Calu3 (cell line): ENCODE data around the gene FAM78B. TPM values are rescaled to one million over a fixed set of nuclear protein-coding genes. Genes with fewer than 3 reads are reported as not detected.
A peak's percentile ranks its signal among the peaks of the same experiment; 100 is the strongest.

Experiments used
- BruUV-seq: library from RNA; stranded (reverse); fragments of 400-500 nt; replicated peaks from 2 replicates; lab custom pipeline; 2021; lab: Mats Ljungman, UMichigan
- CTCF ChIA-PET: fragments of 300-600 bp; sonication (Branson Sonifier 250); formaldehyde crosslinking; loops from one replicate; lab custom pipeline; 2022; ENCODE audit warnings: antibody characterized with exemption; lab: Charles Lee
- DNase-seq: peaks from one replicate; pipeline ENCODE4 v3.0.0; 2022
- H3K27ac Mint-ChIP-seq: one replicate; pipeline ENCODE4 v1.8.0; 2022; ENCODE audit warnings: mixed read lengths; ENCODE audit not compliant: unreplicated experiment
- H3K27me3 Mint-ChIP-seq: one replicate; pipeline ENCODE4 v1.8.0; 2022; ENCODE audit warnings: mixed read lengths; ENCODE audit not compliant: unreplicated experiment
- H3K36me3 Mint-ChIP-seq: one replicate; pipeline ENCODE4 v1.8.0; 2022; ENCODE audit warnings: mild to moderate bottlenecking, moderate library complexity, mixed read lengths; ENCODE audit not compliant: insufficient read depth, unreplicated experiment
- H3K4me1 Mint-ChIP-seq: one replicate; pipeline ENCODE4 v1.8.0; 2022; ENCODE audit warnings: mild to moderate bottlenecking, low read depth, mixed read lengths; ENCODE audit not compliant: unreplicated experiment
- H3K4me3 Mint-ChIP-seq: one replicate; pipeline ENCODE4 v1.8.0; 2022; ENCODE audit warnings: mild to moderate bottlenecking, low read depth, moderate library complexity, mixed read lengths; ENCODE audit not compliant: unreplicated experiment
- H3K9me3 Mint-ChIP-seq: one replicate; pipeline ENCODE4 v1.8.0; 2022; ENCODE audit warnings: low read depth, mixed read lengths; ENCODE audit not compliant: unreplicated experiment
- intact Hi-C: fragments of 100-400 bp; cut with micrococcal nuclease; formaldehyde crosslinking; loops from one replicate; pipeline ENCODE4 v1.10.0; 2022; ENCODE audit not compliant: unreplicated experiment
- total RNA-seq: library from RNA; stranded (reverse); gene quantifications from 2 replicates; pipeline ENCODE4 v1.2.3, GENCODE V29; 2022
- TF ChIP-seq, protein P1 (sequence below): fragments of 200-600 bp; IDR thresholded peaks from one replicate; pipeline ENCODE4 v1.8.0; 2022; ENCODE audit warnings: antibody characterized with exemption; ENCODE audit not compliant: unreplicated experiment

FAM78B gene
- total RNA-seq, 1 experiment from 2014 or later, result 4.9 TPM

DNA sequence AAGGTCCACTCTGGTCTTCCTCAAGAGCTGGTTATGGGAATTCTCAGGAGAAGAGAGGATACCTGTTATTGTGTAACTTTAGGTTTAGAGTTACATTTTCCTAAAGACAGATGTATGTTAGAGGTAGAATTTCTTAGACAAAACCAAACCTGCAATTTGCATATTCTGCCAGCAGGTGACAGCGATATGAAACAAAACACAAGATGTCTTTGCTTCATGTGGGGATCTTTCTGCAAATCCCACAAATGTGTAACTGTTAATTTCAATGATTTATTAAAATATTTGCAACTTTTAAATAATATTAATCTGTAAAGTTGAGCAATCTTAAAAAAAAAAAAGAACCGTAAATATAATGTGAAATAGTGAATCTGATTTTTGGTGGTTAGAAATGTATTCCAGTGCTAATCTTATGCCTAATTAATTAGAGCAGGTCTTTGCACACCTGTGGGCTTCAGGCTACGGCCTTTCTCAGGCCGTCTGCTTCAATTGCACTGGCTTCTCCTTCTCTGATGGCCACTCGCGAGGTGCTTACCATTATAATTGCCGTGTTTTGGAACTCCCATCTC lies 33.4 kb downstream of the FAM78B start:
- Mint-ChIP-seq H3K4me1 (no peaks in the 10 kb centered on the region), H3K27ac (no peak overlapping the region), H3K9me3 (no peaks in the 10 kb centered on the region), H3K27me3 (no peaks in the 10 kb centered on the region), H3K4me3 (no peak overlapping the region), H3K36me3 (no peaks in the 10 kb centered on the region)
- intact Hi-C loops, result loop anchor here (1.0 kb wide), 2 partner anchors 300 to 345 kb away; no protein-coding TSS in a partner anchor
- no TSS peak for BruUV-seq
- CTCF ChIA-PET, result no interaction called here
- TF ChIP-seq, protein P1, sequence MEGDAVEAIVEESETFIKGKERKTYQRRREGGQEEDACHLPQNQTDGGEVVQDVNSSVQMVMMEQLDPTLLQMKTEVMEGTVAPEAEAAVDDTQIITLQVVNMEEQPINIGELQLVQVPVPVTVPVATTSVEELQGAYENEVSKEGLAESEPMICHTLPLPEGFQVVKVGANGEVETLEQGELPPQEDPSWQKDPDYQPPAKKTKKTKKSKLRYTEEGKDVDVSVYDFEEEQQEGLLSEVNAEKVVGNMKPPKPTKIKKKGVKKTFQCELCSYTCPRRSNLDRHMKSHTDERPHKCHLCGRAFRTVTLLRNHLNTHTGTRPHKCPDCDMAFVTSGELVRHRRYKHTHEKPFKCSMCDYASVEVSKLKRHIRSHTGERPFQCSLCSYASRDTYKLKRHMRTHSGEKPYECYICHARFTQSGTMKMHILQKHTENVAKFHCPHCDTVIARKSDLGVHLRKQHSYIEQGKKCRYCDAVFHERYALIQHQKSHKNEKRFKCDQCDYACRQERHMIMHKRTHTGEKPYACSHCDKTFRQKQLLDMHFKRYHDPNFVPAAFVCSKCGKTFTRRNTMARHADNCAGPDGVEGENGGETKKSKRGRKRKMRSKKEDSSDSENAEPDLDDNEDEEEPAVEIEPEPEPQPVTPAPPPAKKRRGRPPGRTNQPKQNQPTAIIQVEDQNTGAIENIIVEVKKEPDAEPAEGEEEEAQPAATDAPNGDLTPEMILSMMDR, result peak; percentile 54
- DNase-seq, result peak; percentile 12

DNA sequence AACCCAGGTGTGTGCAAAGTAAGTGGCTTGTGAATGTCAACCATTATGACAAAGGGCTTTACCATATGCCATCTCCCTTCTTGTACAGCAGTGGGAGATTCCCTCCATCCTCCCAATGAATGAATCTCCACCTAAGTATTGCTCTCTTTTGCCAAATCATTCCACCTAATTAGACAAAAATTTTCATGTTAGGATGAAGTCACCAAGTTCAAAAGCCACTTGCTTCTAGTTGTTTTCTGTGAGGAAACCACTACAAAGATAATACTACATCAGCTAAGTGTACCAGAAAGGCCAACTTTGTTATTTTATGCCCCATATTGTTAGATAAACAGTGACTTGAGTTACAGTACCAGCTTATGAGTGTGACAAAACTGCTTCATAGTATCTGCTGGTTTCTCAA lies 34.3 kb downstream of the FAM78B start:
- CTCF ChIA-PET, result interaction anchor here (0.6 kb wide), 1 partner anchor 41 kb away, joined by 4 read pairs; no protein-coding TSS in a partner anchor
- Mint-ChIP-seq H3K4me3 (no peak overlapping the region), H3K36me3 (no peaks in the 10 kb centered on the region), H3K27ac (no peak overlapping the region), H3K9me3 (no peaks in the 10 kb centered on the region), H3K4me1 (no peaks in the 10 kb centered on the region), H3K27me3 (no peaks in the 10 kb centered on the region)
- TF ChIP-seq, protein P1, result no peak
- no TSS peak for BruUV-seq
- intact Hi-C loops, result no loop called here
- no peak for DNase-seq

DNA sequence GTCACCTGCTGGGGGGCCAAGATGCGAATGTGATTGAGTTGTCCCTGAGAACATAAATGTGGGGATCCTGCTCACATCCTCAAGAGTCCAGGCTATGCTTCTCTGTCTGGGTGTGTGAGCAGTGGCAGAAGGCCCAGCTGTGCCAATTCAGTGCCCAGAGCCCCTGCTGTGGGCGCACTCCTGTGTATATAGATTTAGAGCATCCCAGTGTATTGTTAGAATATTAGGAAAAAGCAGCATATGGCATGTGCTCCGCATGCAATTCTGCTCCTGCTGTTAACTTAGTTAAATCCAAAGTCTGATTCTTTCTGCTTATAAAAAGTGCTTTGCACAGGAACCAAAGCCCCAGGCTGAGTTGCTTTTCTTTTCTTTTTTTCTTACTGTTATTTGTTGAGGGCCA lies 37.8 kb downstream of the FAM78B start:
- Mint-ChIP-seq H3K27me3 (no peaks in the 10 kb centered on the region), H3K4me3 (no peak overlapping the region), H3K36me3 (no peaks in the 10 kb centered on the region), H3K4me1 (no peaks in the 10 kb centered on the region), H3K9me3 (no peaks in the 10 kb centered on the region), H3K27ac (no peak overlapping the region)
- TF ChIP-seq, protein P1, result no peak
- no TSS peak for BruUV-seq
- no peak for DNase-seq
- CTCF ChIA-PET, result no interaction called here
- intact Hi-C loops, result no loop called here

DNA sequence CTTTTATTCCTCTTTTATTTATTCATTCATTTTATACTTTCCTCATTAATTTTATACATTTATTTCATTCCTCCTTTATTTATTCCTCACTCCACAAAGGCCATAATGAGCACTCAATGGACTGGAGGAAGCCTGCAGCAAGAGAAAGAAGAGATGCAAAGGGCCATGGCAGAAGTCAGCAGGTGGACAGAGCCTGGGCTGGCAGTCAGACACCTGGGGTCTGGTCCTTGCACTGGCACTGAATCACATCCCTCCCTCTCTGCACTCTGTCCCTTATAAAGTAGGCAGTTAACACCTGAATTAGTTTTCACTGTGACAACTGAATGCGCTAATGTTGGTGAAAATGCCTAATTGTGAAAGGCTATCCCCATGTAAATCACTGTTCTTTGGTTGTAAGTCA lies 38.6 kb downstream of the FAM78B start:
- intact Hi-C loops, result no loop called here
- no peak for DNase-seq
- Mint-ChIP-seq H3K4me3 (no peak overlapping the region), H3K27ac (no peak overlapping the region), H3K9me3 (no peaks in the 10 kb centered on the region), H3K36me3 (no peaks in the 10 kb centered on the region), H3K27me3 (no peaks in the 10 kb centered on the region), H3K4me1 (no peaks in the 10 kb centered on the region)
- TF ChIP-seq, protein P1, result no peak
- CTCF ChIA-PET, result interaction anchor here (0.6 to 0.7 kb wide), 2 partner anchors 9 to 114 kb away, joined by 3 read pairs; no protein-coding TSS in a partner anchor
- no TSS peak for BruUV-seq
